Tibial nerve (tissue), 4 donors: Measurements from ENCODE around the gene OR5M8.

Source experiments
- CTCF ChIP-seq, 5 experiments: fragments of 200-600 bp in 3 of 5; fragments of 450-650 bp in 2 of 5; sonication (generic) in 3 of 5; IDR thresholded peaks; one replicate each; pipeline ENCODE4 v1.5.1; 2016 to 2019; ENCODE audit warnings: antibody characterized with exemption in 5 of 5, mild to moderate bottlenecking in 3 of 5, moderate library complexity in 2 of 5
- EP300 ChIP-seq, 2 donors: sonication (generic); formaldehyde crosslinking; IDR thresholded peaks; one replicate each; pipeline ENCODE4 v1.6.1; 2017; ENCODE audit warnings: antibody characterized with exemption in 2 of 2, mild to moderate bottlenecking in 1 of 2
- POLR2A ChIP-seq, 2 donors: fragments of 450-650 bp; IDR thresholded peaks; one replicate each; pipeline ENCODE4 v1.6.1; 2017; ENCODE audit warnings: antibody characterized with exemption in 2 of 2, mild to moderate bottlenecking in 2 of 2, moderate library complexity in 2 of 2

- TF ChIP-seq CTCF (IDR thresholded peaks at IDR 0.05), result no peak
- TF ChIP-seq POLR2A (IDR thresholded peaks at IDR 0.05), result no peak
- TF ChIP-seq EP300 (IDR thresholded peaks at IDR 0.05), result no peak
Observed at GRCh38 chr11:56509439-56509838, 18.3 kb upstream of the OR5M8 start.
